ENCODE data around the gene CCDC120.

Gene CCDC120

DNA sequence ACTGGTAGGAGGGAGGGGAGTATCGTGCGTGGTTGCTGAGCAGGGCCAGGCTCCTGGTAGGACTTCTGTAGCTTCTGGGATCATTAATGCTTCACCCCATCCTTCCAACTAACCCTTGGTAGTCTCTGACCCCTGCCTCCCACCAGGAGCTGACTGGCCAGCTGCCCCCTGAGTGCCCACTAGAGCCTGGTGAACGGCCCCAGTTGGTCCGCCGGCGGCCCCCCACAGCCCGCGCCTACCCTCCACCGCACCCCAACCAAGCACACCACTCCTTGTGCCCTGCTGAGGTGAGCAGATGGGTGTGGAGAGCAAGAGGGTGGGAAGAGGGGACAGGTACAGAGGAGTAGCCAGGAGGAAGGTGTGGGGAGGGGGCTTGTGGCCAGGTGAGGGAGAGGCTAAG, 4.9 kb downstream of the CCDC120 start:
- DNase-seq = no peak

DNA sequence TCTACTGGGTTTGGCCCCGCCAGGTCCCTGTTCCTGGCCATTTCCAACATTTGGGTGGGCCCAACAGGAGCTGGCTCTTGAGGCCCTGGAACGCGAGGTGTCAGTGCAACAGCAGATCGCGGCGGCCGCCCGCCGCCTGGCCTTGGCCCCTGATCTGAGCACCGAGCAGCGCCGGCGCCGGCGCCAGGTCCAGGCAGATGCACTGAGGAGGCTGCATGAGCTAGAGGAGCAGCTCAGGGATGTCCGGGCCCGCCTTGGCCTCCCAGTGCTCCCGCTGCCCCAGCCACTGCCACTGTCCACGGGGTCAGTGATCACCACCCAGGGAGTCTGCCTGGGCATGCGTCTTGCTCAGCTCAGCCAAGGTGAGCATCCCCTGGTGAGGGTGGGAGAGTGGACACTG, 5.5 kb downstream of the CCDC120 start:
- DNase-seq = no peak

DNA sequence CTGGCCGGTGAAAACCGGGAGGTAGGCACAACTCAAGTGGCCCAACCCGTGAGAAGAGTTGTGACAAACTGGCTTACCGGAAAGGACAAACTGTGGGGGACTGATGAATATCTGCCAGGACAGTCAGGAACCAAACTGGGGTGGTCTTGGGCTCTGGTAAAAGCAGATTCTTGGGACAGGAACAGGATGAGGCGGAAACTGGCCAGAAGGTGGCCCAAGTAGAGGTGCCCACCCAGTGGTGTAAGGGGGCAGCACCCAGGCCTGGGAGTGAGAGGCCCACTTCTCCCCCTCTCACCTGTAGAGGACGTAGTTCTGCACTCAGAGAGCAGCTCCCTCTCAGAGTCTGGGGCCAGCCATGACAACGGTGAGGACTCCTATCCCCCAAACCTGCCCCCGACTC, 5.9 kb downstream of the CCDC120 start:
- no peak for DNase-seq

DNA sequence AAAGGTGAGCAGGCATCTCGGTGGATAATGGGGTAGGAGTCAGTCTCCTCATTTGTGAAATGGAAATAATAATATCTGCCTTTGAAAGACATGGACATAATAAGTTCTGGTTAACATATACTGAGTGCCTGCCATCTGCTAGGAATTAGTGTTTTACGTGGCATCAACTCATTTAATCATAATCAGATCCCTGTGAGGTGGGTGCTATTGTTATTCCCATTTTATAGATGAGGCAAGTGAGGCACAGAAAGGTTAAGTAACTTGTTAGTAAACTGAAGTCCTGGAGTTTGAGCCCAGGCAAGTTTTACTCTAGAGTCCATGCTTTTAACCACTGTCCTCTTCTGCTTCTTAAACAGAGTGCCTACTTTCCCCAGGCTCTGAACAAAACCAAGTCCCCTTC, 7.5 kb downstream of the CCDC120 start:
- DNase-seq = no peak

DNA sequence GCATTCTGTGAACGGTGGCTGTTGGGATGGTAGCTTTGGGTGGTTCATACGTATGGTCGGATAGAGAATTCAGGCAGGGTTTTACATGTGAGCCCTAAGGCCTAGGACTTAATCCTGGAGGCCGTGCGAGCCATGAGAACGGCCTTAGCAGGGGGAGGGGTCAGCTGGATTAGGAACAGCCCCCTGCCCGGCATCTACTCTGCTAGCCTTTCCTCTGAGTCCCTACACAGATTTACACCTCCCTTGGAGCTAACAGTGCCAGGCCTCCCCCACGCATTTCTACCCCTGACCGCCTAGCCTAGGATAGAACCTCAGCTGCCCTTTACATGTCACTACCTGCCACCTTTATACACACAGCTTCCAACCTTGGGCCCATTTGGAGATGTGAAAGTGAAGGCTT, 7.9 kb downstream of the CCDC120 start:
- DNase-seq = no peak

- DNase-seq = no peak
Measured at GRCh38 chrX:49067285-49068120, 8.7 kb downstream of the CCDC120 start.

- no peak for DNase-seq
Measured at GRCh38 chrX:49069038-49069437, 10.2 kb downstream of the CCDC120 start.

DNA sequence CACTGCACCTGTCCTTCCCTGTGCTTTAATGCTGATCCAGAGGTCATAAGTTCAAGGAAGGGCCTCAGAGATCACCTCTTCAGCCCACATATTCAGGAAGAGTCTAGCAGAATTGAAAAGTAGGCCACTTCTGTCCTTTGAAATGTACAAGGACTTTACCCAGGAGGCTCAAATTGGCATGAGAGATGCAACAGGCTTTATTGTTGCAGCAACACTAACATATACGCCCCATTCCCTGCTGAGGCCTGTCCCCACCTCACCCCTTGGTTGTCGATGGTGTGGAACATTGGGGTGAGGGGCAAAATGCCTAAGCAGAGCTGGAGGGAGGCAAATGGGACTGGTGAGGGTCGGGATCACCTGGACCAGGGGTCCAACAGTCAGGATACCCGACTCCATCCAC, 12.2 kb downstream of the CCDC120 start:
- DNase-seq = no peak

- DNase-seq = no peak
Measured at GRCh38 chrX:49071877-49072711, 13.3 kb downstream of the CCDC120 start.

DNA sequence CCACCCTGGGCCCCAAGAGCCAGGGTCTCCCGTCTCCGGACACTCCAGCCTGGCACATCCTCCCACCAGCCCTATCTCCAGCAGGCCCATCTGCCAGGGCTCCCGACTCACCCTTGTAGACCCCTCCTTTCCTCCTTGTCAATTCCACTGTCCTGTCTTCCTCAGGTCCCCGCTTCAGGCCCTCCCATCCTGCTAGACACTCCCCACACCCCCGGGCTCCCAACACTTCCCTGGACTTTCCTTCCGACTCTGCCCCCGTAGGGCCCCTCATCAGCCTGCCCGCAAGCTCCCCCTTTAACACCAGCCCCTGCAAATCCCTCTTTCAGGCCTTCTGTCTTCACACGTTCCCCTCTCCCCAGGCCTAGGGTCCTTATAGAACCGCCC, 13.9 kb downstream of the CCDC120 start:
- no peak for DNase-seq

DNA sequence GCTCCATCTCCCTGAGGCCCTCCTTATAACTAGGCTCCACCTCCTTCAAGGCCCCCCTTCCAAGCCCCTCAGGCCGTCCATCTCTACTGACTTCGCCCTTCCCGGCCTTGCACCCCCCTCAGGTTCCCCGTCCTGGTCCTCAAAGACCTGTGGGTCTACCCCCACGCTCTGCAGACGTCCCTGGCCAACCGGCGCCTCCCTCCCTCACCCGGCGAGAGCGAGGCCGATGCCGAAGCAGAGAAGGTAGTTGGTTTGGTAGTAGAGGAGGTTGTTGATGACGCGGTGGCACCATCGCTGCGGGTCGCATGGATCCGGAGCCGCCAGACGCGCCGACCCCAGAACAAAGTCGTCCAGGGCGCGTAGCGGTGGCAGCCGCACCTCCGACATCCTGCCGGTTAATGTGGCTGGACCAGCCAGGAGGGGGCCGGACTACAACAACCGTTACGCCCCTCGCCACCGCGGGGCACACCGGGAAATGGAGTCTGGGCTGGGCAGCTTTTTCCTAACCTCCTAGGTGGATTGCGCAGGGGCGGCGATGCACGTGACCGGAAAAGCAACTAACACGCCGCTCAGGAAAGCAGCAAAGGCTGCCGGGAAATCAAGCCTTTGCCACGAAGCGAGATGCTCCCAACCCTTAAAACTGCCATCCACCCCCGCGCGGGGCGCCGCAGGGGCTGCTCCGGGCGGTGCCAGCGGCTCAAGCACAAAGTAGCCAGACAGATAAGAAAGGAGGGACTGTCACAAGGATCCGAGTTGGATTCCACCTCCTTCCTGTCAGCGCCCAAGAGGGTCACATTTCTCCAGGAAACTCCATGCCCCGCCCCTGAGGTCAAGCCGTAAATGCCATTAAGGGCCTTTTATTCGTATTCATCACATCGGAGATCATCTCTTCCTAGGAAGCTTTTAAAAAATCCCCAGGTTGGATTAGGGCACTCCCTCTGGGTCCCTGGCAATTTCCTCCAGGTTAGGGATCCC, 15.1 kb downstream of the CCDC120 start, which contains the start of gene PRAF2:
Gene PRAF2, minus strand, starts transcription at position 402 of the 975 bp plus-strand sequence. Its CDS starts 15 bp downstream, at position 387.
- peak; percentile 94 for DNase-seq

- DNase-seq = no peak
Measured at GRCh38 chrX:49075347-49075746, 16.5 kb downstream of the CCDC120 start.

GRCh38 chrX:49077941-49078340, 19.1 kb downstream of the CCDC120 start:
- no peak for DNase-seq

DNA sequence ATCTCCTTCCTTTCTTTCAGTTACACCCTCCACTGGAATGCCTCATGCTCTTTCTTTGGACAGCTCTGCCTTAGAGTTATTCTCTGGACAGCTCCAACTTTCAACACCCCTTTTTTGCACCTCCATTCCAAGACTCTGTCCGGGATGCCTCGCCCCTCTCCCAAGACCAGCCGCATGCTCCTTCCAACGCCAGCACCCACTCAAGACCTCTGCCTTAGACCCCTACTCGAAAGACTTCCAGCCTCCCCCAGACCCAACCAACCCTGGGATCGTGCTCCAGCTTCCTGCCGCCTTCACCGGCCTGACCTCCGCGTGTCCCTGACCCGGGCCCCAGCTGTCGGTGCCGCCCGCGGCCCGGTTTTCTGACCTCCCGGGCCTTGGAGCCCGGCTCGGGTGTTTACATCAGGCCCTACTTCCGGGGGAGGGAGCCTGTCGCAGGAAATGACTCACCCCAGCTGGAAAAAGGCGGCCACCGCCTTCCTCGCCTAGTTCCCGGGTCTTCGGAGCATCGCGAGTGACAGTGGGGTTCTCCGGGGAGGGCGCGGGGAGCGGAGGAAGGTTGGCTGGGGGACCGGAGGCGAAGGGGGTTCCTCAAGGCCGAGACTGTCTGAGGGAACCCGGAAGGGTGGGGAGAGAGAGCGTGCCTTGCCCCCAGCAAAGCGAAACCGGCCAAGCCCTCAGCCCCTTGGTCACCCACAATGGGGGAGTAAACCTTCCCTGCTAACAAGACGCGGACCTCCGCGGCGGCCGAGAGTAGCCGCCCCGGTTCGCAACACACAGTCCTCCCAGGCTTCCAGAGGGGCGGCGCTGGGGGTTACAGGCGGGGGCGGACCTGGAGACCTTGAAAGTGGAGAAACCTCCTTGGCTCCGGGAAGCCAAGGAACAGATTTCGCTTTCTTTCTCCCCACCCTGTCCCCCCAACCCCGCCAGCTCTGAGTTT, 21.0 kb downstream of the CCDC120 start, which contains the start of gene WDR45:
Gene WDR45, minus strand, starts transcription at position 399 of the 940 bp plus-strand sequence. CDS start 1,792 bp downstream, outside the sequence.
- DNase-seq = peak; percentile 76

- DNase-seq = no peak
Measured at GRCh38 chrX:49082271-49082871, 23.6 kb downstream of the CCDC120 start.

- no peak for DNase-seq
Measured at GRCh38 chrX:49089553-49089952, 30.8 kb downstream of the CCDC120 start.

DNA sequence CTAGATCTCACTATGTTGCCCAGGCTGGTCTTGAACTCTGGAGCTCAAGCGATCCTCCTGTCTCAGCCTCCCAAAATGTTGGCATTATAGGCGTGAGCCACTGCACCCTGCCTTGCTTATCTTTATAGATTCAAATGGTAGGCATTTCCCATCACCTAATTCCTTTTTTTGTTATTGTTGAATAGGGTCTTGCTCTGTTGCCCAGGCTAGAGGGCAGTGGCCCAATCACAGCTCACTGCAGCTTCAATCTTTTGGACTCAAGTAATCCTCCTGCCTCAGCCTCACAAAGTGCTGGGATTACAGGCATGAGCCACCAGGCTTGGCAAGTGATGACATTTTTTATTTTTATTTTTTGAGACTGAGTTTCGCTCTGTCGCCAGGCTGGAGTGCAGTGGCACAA, 37.6 kb downstream of the CCDC120 start:
- no peak for DNase-seq

- peak; percentile 94 for DNase-seq
Measured at GRCh38 chrX:49100704-49101628, 42.2 kb downstream of the CCDC120 start.

- DNase-seq = no peak
Measured at GRCh38 chrX:49101629-49101984, 42.8 kb downstream of the CCDC120 start.

DNA sequence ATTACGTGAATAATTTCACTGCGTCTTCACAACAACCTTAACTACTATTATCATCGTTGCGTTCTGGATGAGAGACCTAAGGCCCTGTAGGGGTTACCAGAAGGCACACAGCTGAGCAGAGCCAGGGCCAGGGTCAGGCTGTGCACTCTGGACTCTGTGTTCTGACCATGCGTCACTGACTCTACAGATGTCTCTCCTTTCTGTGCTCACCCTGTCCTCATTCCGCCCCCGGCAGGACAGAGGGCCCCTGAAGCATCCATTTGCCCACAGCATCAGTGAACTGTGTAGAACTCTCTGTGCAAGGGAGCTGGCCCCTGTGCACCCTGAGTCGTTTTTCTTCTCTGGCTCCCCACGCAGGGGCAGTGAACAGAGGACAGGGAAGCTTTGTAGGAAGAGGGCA, 43.4 kb downstream of the CCDC120 start:
- no peak for DNase-seq
